ENCODE data around the gene SLC25A14. TPM values are rescaled to one million over a fixed set of nuclear protein-coding genes. Genes with fewer than 3 reads are reported as not detected.

SLC25A14 gene
- total RNA-seq: 11.9 TPM
- polyA plus RNA-seq: 23.7 TPM
- long read RNA-seq, donor 1: 0 reads
- long read RNA-seq, donor 2, partial matches to known transcripts: 0 of 2 reads
- long read RNA-seq, donor 2, other reads (novel, unspliced or antisense): 0 of 2 reads
- long read RNA-seq, donor 3, partial matches to known transcripts: 0 of 5 reads
- long read RNA-seq, donor 3, other reads (novel, unspliced or antisense): 0 of 5 reads
- long read RNA-seq, donor 4, partial matches to known transcripts: 0 of 3 reads
- long read RNA-seq, donor 4, other reads (novel, unspliced or antisense): 0 of 3 reads
- long read RNA-seq, donor 5, partial matches to known transcripts: 0 of 5 reads
- long read RNA-seq, donor 5, other reads (novel, unspliced or antisense): 0 of 5 reads
- long read RNA-seq, donor 6, partial matches to known transcripts: 0 of 2 reads
- long read RNA-seq, donor 6, other reads (novel, unspliced or antisense): 0 of 2 reads
- long read RNA-seq, donor 7, partial matches to known transcripts: 0 of 3 reads
- long read RNA-seq, donor 7, other reads (novel, unspliced or antisense): 0 of 3 reads
- long read RNA-seq, donor 8: 0 reads
- long read RNA-seq, donor 9, partial matches to known transcripts: 0 of 2 reads
- long read RNA-seq, donor 9, other reads (novel, unspliced or antisense): 0 of 2 reads
- long read RNA-seq, donor 10, partial matches to known transcripts: 0 of 1 reads
- long read RNA-seq, donor 10, other reads (novel, unspliced or antisense): 0 of 1 reads

DNA sequence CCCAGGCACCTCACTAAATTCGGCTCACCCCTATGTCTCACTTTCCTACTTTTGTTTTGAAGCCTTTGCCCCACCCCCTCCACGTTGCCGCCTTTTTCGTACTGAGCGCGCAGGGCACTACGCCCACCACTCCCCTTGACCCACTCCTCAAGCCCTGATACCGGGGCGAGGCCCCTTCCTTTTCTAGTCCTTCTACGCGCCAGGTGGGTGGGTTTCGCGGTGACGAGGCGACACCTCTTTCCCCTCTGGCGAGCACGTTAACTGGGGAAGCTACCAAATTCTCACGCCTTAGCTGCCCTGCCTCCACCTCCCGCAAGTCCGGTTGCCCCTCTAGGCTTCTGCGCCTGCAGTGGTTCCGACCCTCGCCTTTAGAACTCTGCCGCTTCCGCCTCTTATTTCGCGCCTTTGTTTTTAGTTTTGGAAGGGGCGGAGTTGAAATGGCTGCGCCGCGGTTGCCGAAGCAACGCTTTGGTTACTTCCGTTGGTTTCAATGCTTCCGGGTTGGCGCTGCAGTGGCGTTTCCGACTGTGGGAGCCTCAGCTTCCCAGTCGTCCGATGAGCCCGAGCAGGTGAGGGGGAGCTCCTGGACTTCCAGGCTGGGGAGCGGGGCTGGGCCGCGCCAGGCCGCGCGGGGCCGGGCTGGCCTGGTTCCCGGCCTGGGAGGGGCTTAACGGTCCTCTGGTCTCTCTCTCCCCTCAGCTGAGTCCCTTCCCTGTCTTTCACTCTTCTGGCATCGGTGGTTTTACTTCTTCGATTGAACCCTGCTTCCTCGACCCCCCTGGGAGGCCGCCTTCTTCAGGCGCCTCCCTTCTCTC, at the start of gene SLC25A14:
SLC25A14 (plus strand) TSS at position 512 of the 815 bp plus-strand sequence. CDS start 360 bp downstream, outside the sequence.
- Histone ChIP-seq H3K27ac (ENCODE audit: low read depth in 1 of 2, low read length in 1 of 2) (peak within 1 kb of the TSS in 1 of 2 donors; percentile 37), H3K4me1 (ENCODE audit: control insufficient read depth in 2 of 2, insufficient read depth in 2 of 2, low read length in 2 of 2) (peaks cover 3 to 4% of the 10 kb centered on the region in 2 donors), H3K9me3 (ENCODE audit: control insufficient read depth in 2 of 2, insufficient read depth in 1 of 2, low read length in 1 of 2) (no peaks in the 10 kb centered on the region), H3K27me3 (ENCODE audit: control insufficient read depth in 2 of 2, insufficient read depth in 1 of 2, low read length in 1 of 2) (no peaks in the 10 kb centered on the region), H3K4me3 (ENCODE audit: low read length in 2 of 2) (peak within 1 kb of the TSS; percentile 63 to 71), H3K36me3 (ENCODE audit: control insufficient read depth in 2 of 2, insufficient read depth in 2 of 2, low read length in 1 of 2) (no peaks in the 10 kb centered on the region)
- DNase-seq (ENCODE audit: low read depth in 6 of 9, low spot score in 9 of 9): peak; percentile 48 to 89 (median 67)
- WGBS: under 1% methylated on average over 55 of the region's 55 CpGs

DNA sequence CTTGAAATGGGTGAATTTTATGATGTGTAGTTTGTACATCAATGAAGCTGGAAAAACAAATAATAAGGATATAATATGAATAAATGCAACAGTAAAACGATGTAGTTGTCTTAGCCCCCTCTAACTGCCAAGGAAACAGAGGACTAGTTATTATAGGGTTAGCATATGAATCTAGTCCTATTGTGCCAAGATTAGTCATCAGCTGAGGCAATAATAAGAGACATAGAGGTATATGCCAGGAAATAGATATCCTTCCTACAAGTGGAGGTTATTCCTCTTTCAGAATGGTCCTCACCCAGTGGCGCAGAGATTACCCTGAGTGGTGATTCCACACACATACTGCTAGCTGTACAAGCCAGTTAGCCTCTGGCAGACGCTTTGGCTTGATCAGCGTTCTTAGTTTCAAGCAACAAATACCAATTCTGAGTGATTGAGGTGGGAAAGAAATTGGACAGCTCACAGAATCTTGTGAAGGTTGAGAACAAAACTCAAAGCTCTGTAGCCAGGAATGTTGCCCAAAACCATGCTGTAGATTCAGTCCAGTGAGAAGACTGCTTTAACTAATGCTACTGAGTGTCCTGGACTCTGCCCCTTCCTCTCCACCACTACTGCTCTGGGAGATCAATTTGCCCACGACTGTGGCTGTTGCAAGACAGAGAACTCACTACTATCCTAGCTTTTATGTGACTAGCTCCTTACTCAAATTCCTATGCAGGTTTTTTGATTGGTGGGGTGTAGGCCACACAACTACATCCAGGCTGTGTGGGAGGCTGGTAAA, 44.0 kb upstream of the SLC25A14 start:
- no peaks in the 10 kb centered on the region for H3K9me3 ChIP-seq (ENCODE audit: control insufficient read depth in 2 of 2, insufficient read depth in 1 of 2, low read length in 1 of 2)
- peaks cover 0 to 2% of the 10 kb centered on the region in 2 donors for H3K27me3 ChIP-seq (ENCODE audit: control insufficient read depth in 2 of 2, insufficient read depth in 1 of 2, low read length in 1 of 2)
- no peaks in the 10 kb centered on the region for H3K4me1 ChIP-seq (ENCODE audit: control insufficient read depth in 2 of 2, insufficient read depth in 2 of 2, low read length in 2 of 2)
- no peak for DNase-seq (ENCODE audit: low read depth in 6 of 9, low spot score in 9 of 9)
- H3K27ac ChIP-seq (ENCODE audit: low read depth in 1 of 2, low read length in 1 of 2): no peak overlapping the region
- no peaks in the 10 kb centered on the region for H3K36me3 ChIP-seq (ENCODE audit: control insufficient read depth in 2 of 2, insufficient read depth in 2 of 2, low read length in 1 of 2)
- WGBS: 90% methylated on average over 5 of the region's 5 CpGs
- H3K4me3 ChIP-seq (ENCODE audit: low read length in 2 of 2): no peak overlapping the region

DNA sequence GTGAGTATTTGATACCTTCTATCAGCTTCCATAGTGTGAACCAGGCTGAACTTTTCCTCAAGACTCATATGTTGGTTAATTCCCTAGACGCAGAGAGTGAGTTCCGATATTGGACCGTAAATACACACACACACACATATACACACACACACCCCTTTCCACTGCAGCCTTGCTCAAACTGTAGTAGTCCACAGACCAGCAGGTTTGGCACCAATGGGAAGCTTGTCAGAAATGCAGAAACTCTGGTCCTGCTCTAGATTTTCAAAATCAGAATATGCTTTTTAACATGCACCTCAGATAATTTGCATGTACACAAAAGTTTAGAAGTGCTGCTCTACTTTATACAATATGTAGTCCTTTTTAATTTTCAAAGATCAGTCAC, 43.4 kb upstream of the SLC25A14 start:
- 99% methylated on average over 3 of the region's 3 CpGs for WGBS
- H3K36me3 ChIP-seq (ENCODE audit: control insufficient read depth in 2 of 2, insufficient read depth in 2 of 2, low read length in 1 of 2): no peaks in the 10 kb centered on the region
- no peaks in the 10 kb centered on the region for H3K4me1 ChIP-seq (ENCODE audit: control insufficient read depth in 2 of 2, insufficient read depth in 2 of 2, low read length in 2 of 2)
- H3K27me3 ChIP-seq (ENCODE audit: control insufficient read depth in 2 of 2, insufficient read depth in 1 of 2, low read length in 1 of 2): peaks cover 0 to 2% of the 10 kb centered on the region in 2 donors
- no peak overlapping the region for H3K27ac ChIP-seq (ENCODE audit: low read depth in 1 of 2, low read length in 1 of 2)
- no peaks in the 10 kb centered on the region for H3K9me3 ChIP-seq (ENCODE audit: control insufficient read depth in 2 of 2, insufficient read depth in 1 of 2, low read length in 1 of 2)
- H3K4me3 ChIP-seq (ENCODE audit: low read length in 2 of 2): no peak overlapping the region
- no peak for DNase-seq (ENCODE audit: low read depth in 6 of 9, low spot score in 9 of 9)

- no peak overlapping the region for H3K27ac ChIP-seq (ENCODE audit: low read depth in 1 of 2, low read length in 1 of 2)
- WGBS: 53% methylated on average over 2 of the region's 2 CpGs
Measured at GRCh38 chrX:130296743-130297142, 43.0 kb upstream of the SLC25A14 start.

DNA sequence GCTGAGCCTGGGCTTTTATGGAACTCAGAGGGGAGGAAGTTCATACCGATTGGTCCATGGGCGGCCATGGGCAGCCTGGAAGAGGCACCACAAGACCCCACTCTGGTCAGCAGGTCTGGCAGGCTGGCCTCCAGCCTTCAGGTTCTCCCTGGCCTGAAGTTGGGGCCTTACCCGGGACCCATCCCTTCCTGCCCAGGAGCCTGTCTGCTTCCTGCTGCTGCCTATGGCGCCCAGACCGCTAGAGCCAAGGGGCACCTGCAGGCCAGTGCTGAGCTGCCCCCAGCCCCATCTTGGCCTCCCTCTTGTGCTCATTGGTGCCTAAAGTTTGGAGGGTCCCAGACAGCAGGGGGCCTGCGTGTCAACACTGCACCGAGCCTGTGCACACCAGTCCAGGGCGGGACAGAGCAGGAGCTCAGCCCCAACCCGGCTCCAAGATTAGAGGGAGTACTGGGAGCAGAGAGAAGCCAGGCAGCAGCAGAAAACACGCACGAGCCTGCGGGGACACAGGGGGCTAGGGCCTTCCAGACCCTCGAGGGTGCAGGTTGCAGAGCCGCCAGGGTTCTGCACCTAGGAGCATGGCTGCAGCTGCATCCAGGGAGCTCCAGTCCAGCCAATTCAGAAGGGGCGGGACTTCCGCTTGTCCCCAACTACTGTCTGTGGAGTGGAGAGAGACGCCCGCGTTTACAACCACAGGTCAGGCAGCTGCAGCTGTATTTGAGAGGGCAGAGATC, 40.3 kb upstream of the SLC25A14 start:
- Histone ChIP-seq H3K9me3 (ENCODE audit: control insufficient read depth in 2 of 2, insufficient read depth in 1 of 2, low read length in 1 of 2) (no peaks in the 10 kb centered on the region), H3K36me3 (ENCODE audit: control insufficient read depth in 2 of 2, insufficient read depth in 2 of 2, low read length in 1 of 2) (no peaks in the 10 kb centered on the region), H3K4me1 (ENCODE audit: control insufficient read depth in 2 of 2, insufficient read depth in 2 of 2, low read length in 2 of 2) (no peaks in the 10 kb centered on the region), H3K27me3 (ENCODE audit: control insufficient read depth in 2 of 2, insufficient read depth in 1 of 2, low read length in 1 of 2) (peaks cover 0 to 2% of the 10 kb centered on the region in 2 donors), H3K27ac (ENCODE audit: low read depth in 1 of 2, low read length in 1 of 2) (no peak overlapping the region), H3K4me3 (ENCODE audit: low read length in 2 of 2) (no peak overlapping the region)
- DNase-seq (ENCODE audit: low read depth in 6 of 9, low spot score in 9 of 9): no peak
- WGBS: 94% methylated on average over 19 of the region's 19 CpGs

More at GRCh38 chrX:130296743-130297142, 43.0 kb upstream of the SLC25A14 start:
- H3K36me3 ChIP-seq (ENCODE audit: control insufficient read depth in 2 of 2, insufficient read depth in 2 of 2, low read length in 1 of 2): no peaks in the 10 kb centered on the region
- peaks cover 0 to 2% of the 10 kb centered on the region in 2 donors for H3K27me3 ChIP-seq (ENCODE audit: control insufficient read depth in 2 of 2, insufficient read depth in 1 of 2, low read length in 1 of 2)
- DNase-seq (ENCODE audit: low read depth in 6 of 9, low spot score in 9 of 9): no peak
- H3K9me3 ChIP-seq (ENCODE audit: control insufficient read depth in 2 of 2, insufficient read depth in 1 of 2, low read length in 1 of 2): no peaks in the 10 kb centered on the region
- H3K4me1 ChIP-seq (ENCODE audit: control insufficient read depth in 2 of 2, insufficient read depth in 2 of 2, low read length in 2 of 2): no peaks in the 10 kb centered on the region
- no peak overlapping the region for H3K4me3 ChIP-seq (ENCODE audit: low read length in 2 of 2)

GRCh38 chrX:130300010-130300282, 39.8 kb upstream of the SLC25A14 start:
- WGBS: 90% methylated on average over 2 of the region's 2 CpGs
- Histone ChIP-seq H3K36me3 (ENCODE audit: control insufficient read depth in 2 of 2, insufficient read depth in 2 of 2, low read length in 1 of 2) (no peaks in the 10 kb centered on the region), H3K4me1 (ENCODE audit: control insufficient read depth in 2 of 2, insufficient read depth in 2 of 2, low read length in 2 of 2) (no peaks in the 10 kb centered on the region), H3K27ac (ENCODE audit: low read depth in 1 of 2, low read length in 1 of 2) (no peak overlapping the region), H3K27me3 (ENCODE audit: control insufficient read depth in 2 of 2, insufficient read depth in 1 of 2, low read length in 1 of 2) (peaks cover 0 to 2% of the 10 kb centered on the region in 2 donors), H3K9me3 (ENCODE audit: control insufficient read depth in 2 of 2, insufficient read depth in 1 of 2, low read length in 1 of 2) (no peaks in the 10 kb centered on the region), H3K4me3 (ENCODE audit: low read length in 2 of 2) (no peak overlapping the region)
- no peak for DNase-seq (ENCODE audit: low read depth in 6 of 9, low spot score in 9 of 9)

DNA sequence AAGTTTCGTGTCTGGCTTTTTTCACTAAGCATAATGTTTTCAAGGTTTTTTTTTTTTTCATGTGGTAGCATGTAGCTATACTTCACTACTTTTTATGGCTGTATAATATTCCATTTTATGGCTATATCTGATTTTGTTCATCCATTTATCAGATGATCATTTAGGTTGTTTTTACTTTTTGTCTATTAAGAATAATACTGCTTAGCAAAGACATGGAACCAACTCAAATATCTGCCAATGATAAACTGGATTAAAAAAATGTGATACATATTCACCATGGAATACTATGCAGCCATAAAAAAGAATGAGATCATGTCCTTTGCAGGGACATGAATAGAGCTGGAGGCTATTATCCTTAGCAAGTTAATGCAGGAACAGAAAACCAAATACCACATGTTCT, 38.3 kb upstream of the SLC25A14 start:
- no peak for DNase-seq (ENCODE audit: low read depth in 6 of 9, low spot score in 9 of 9)
- H3K27me3 ChIP-seq (ENCODE audit: control insufficient read depth in 2 of 2, insufficient read depth in 1 of 2, low read length in 1 of 2): peaks cover 0 to 2% of the 10 kb centered on the region in 2 donors
- WGBS: 96% methylated on average over 1 of the region's 1 CpG

DNA sequence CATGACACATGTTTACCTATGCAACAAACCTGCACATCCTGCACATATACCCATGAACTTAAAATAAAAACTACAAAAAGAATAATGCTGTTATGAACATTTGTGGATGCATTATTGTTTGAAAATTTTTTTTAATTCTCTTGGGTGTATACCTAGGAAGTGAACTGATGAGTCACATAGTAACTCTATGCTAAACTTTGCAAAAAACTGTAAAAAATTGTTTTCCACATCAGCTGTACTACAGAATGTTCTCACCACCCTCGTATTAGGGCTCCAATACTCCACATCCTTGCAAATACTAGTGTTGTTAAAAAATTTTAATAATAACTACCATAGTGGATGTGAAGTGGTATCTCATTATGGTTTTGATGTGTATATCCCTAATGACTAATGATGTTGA, 37.7 kb upstream of the SLC25A14 start:
- DNase-seq (ENCODE audit: low read depth in 6 of 9, low spot score in 9 of 9): no peak
- Histone ChIP-seq H3K27me3 (ENCODE audit: control insufficient read depth in 2 of 2, insufficient read depth in 1 of 2, low read length in 1 of 2) (peaks cover 0 to 2% of the 10 kb centered on the region in 2 donors), H3K4me3 (ENCODE audit: low read length in 2 of 2) (no peak overlapping the region), H3K9me3 (ENCODE audit: control insufficient read depth in 2 of 2, insufficient read depth in 1 of 2, low read length in 1 of 2) (no peaks in the 10 kb centered on the region), H3K36me3 (ENCODE audit: control insufficient read depth in 2 of 2, insufficient read depth in 2 of 2, low read length in 1 of 2) (no peaks in the 10 kb centered on the region), H3K4me1 (ENCODE audit: control insufficient read depth in 2 of 2, insufficient read depth in 2 of 2, low read length in 2 of 2) (no peaks in the 10 kb centered on the region), H3K27ac (ENCODE audit: low read depth in 1 of 2, low read length in 1 of 2) (no peak overlapping the region)
- 81% methylated on average over 1 of the region's 1 CpG for WGBS

More for the DNA sequence above, 38.3 kb upstream of the SLC25A14 start:
- H3K4me1 ChIP-seq (ENCODE audit: control insufficient read depth in 2 of 2, insufficient read depth in 2 of 2, low read length in 2 of 2): no peaks in the 10 kb centered on the region
- no peak overlapping the region for H3K27ac ChIP-seq (ENCODE audit: low read depth in 1 of 2, low read length in 1 of 2)
- H3K4me3 ChIP-seq (ENCODE audit: low read length in 2 of 2): no peak overlapping the region
- no peaks in the 10 kb centered on the region for H3K36me3 ChIP-seq (ENCODE audit: control insufficient read depth in 2 of 2, insufficient read depth in 2 of 2, low read length in 1 of 2)
- no peaks in the 10 kb centered on the region for H3K9me3 ChIP-seq (ENCODE audit: control insufficient read depth in 2 of 2, insufficient read depth in 1 of 2, low read length in 1 of 2)

Measured in thymus (tissue), 14 donors.